B cell (primary cell): Measurements from ENCODE around the gene TTC23L. TPM values are rescaled to one million over a fixed set of nuclear protein-coding genes. Genes with fewer than 3 reads are reported as not detected.

Source experiments
- ATAC-seq: fragments of 200-7000 bp; cut with Tn5 transposase; one replicate; pipeline ENCODE4 v1.10.0; 2021; ENCODE audit warnings: low read depth, mild to moderate bottlenecking, moderate number of reproducible peaks, moderate library complexity
- CTCF ChIA-PET: fragments of 350-600 bp; sonication (Branson Sonifier 250); formaldehyde crosslinking; loops from one replicate; lab custom pipeline; 2021; ENCODE audit warnings: antibody characterized with exemption, inconsistent platforms; lab: Charles Lee
- POLR2A ChIA-PET: fragments of 350-600 bp; sonication (Branson Sonifier 250); formaldehyde crosslinking; loops from one replicate; lab custom pipeline; 2021; ENCODE audit warnings: antibody characterized with exemption; lab: Charles Lee
- DNase-seq: peaks from one replicate; pipeline ENCODE4 v3.0.0; 2013
- H2AFZ ChIP-seq: 2 replicates; pipeline ENCODE4 v1.6.1; 2012; ENCODE audit warnings: mild to moderate bottlenecking, low read depth, low read length; ENCODE audit not compliant: insufficient read depth, poor library complexity, severe bottlenecking
- H3K27ac ChIP-seq, 2 donors: 1 replicate in 1 of 2; 2 replicates in 1 of 2; pipeline ENCODE4 v1.5.1; 2012 to 2013; ENCODE audit warnings: low read length in 2 of 2, mild to moderate bottlenecking in 2 of 2, moderate library complexity in 1 of 2
- H3K27me3 ChIP-seq, 4 experiments: fragments of 200-600 bp in 1 of 4; sonication (generic) in 1 of 4; replicated peaks in 1 of 4; 1 replicate in 2 of 4; 2 replicates in 2 of 4; pipeline versions ENCODE4 v1.6.1 to v1.7.0; 2013 to 2016; ENCODE audit warnings: low read length in 3 of 4, mild to moderate bottlenecking in 2 of 4, mixed read lengths in 1 of 4, moderate library complexity in 1 of 4; ENCODE audit not compliant: insufficient read depth in 4 of 4, control insufficient read depth in 3 of 4; ENCODE audit errors: control extremely low read depth in 1 of 4
- H3K36me3 ChIP-seq, 2 experiments: replicated peaks in 1 of 2; 1 replicate in 1 of 2; 2 replicates in 1 of 2; pipeline versions ENCODE4 v1.6.1 to v1.7.1; 2013; ENCODE audit warnings: low read length in 1 of 2; ENCODE audit not compliant: insufficient read depth in 2 of 2, control insufficient read depth in 1 of 2; ENCODE audit errors: control extremely low read depth in 1 of 2, extremely low read depth in 1 of 2
- H3K4me1 ChIP-seq, 2 donors: fragments of 200-600 bp in 1 of 2; sonication (generic) in 1 of 2; 1 replicate in 1 of 2; 2 replicates in 1 of 2; pipeline versions ENCODE4 v1.5.1 to v1.6.1; 2013 to 2017; ENCODE audit warnings: low read length in 2 of 2; ENCODE audit not compliant: control insufficient read depth in 2 of 2, insufficient read depth in 2 of 2
- H3K4me2 ChIP-seq: replicated peaks from 2 replicates; pipeline ENCODE3; 2012; ENCODE audit warnings: mild to moderate bottlenecking, low read depth, low read length; ENCODE audit not compliant: poor library complexity, severe bottlenecking
- H3K4me3 ChIP-seq, 5 experiments: fragments of 200-600 bp in 1 of 5; sonication (generic) in 1 of 5; 1 replicate in 3 of 5; 2 replicates in 2 of 5; pipeline versions ENCODE4 v1.5.1 to v1.7.0; 2011 to 2016; ENCODE audit warnings: low read length in 4 of 5, mild to moderate bottlenecking in 4 of 5, low read depth in 2 of 5, control low read depth in 1 of 5, moderate library complexity in 1 of 5; ENCODE audit not compliant: insufficient read depth in 1 of 5; ENCODE audit errors: control extremely low read depth in 1 of 5, extremely low read depth in 1 of 5
- H3K79me2 ChIP-seq: fragments of 200-600 bp; sonication (generic); one replicate; pipeline ENCODE4 v1.6.0; 2016; ENCODE audit warnings: low read length; ENCODE audit not compliant: control insufficient read depth, insufficient read depth
- H3K9ac ChIP-seq: fragments of 200-600 bp; sonication (generic); 2 replicates; pipeline ENCODE4 v1.6.1; 2017; ENCODE audit warnings: mild to moderate bottlenecking, low read length, moderate library complexity
- H3K9me3 ChIP-seq, 3 donors: one replicate each; pipeline versions ENCODE4 v1.6.1 to v1.7.1; 2013; ENCODE audit warnings: low read length in 2 of 3; ENCODE audit not compliant: control insufficient read depth in 2 of 3, insufficient read depth in 1 of 3; ENCODE audit errors: control extremely low read depth in 1 of 3
- H4K20me1 ChIP-seq: 2 replicates; pipeline ENCODE4 v1.6.0; 2012; ENCODE audit warnings: mild to moderate bottlenecking, low read length; ENCODE audit not compliant: insufficient read depth, control insufficient read depth, poor library complexity, severe bottlenecking
- H3K27ac Mint-ChIP-seq: one replicate; pipeline ENCODE4 v1.8.0; 2021; ENCODE audit warnings: mixed read lengths
- H3K27me3 Mint-ChIP-seq: one replicate; pipeline ENCODE4 v1.8.0; 2021; ENCODE audit warnings: mixed read lengths
- H3K4me1 Mint-ChIP-seq: one replicate; pipeline ENCODE4 v1.8.0; 2021; ENCODE audit warnings: mixed read lengths
- H3K4me3 Mint-ChIP-seq: one replicate; pipeline ENCODE4 v1.8.0; 2021; ENCODE audit warnings: mixed read lengths
- H3K9me3 Mint-ChIP-seq: one replicate; pipeline ENCODE4 v1.8.0; 2022; ENCODE audit warnings: mixed read lengths; ENCODE audit not compliant: insufficient read depth
- CTCF ChIP-seq: fragments of 200-600 bp; IDR thresholded peaks from one replicate; pipeline ENCODE4 v1.8.0; 2022; ENCODE audit warnings: antibody characterized with exemption, mild to moderate bottlenecking
- EZH2 ChIP-seq: IDR thresholded peaks from 2 replicates; pipeline ENCODE4 v1.6.1; 2012; ENCODE audit warnings: borderline replicate concordance, low read depth, mild to moderate bottlenecking, moderate library complexity, low read length; ENCODE audit not compliant: insufficient read depth, poor library complexity, severe bottlenecking
- WGBS: methylation state at CpG from one replicate; pipeline ENCODE4 v1.1.5; 2013; ENCODE audit warnings: missing lambda C conversion rate; ENCODE audit not compliant: insufficient coverage; 5-methylcytosine and 5-hydroxymethylcytosine counted together
- intact Hi-C: fragments of 100-400 bp; cut with micrococcal nuclease; formaldehyde crosslinking; loops from one replicate; pipeline ENCODE4 v1.10.0; 2022
- polyA plus RNA-seq: library from polyadenylated mRNA; depleted of rRNA; stranded (reverse); fragments of >200 nt; gene quantifications from 2 replicates; pipeline ENCODE4 v1.2.3, GENCODE V29; 2012
- total RNA-seq, 2 donors: library from RNA; stranded (reverse); fragments of 120-200 nt in 1 of 2; gene quantifications; 1 replicate in 1 of 2; 2 replicates in 1 of 2; pipeline versions ENCODE4 v1.2.3 to v1.2.4, GENCODE V29; 2013 to 2022

Gene TTC23L
- total and polyA plus RNA-seq, 2 donors (not counting 1 experiment from before 2014, with no cell fraction given) = 0.03 to 0.15 TPM

- Histone ChIP-seq H3K36me3 (no peaks in the 10 kb centered on the region), H3K27ac (no peak overlapping the region), H4K20me1 (no peaks in the 10 kb centered on the region), H3K4me1 (peaks cover 0 to 6% of the 10 kb centered on the region in 2 donors), H3K79me2 (no peaks in the 10 kb centered on the region), H3K4me2 (no peak overlapping the region), H2AFZ (no peak overlapping the region), H3K27me3 (peaks cover 0 to 3% (median 0%) of the 10 kb centered on the region in 4 experiments), H3K4me3 (no peak overlapping the region), H3K9me3 (no peaks in the 10 kb centered on the region), H3K9ac (no peak overlapping the region)
- ATAC-seq (no peak), DNase-seq (no peak)
- no CpG with 5 or more reads among the region's 3 CpGs for WGBS
- Mint-ChIP-seq H3K4me1 (peaks cover 5% of the 10 kb centered on the region), H3K9me3 (no peaks in the 10 kb centered on the region), H3K4me3 (no peak overlapping the region), H3K27me3 (peaks cover 7% of the 10 kb centered on the region), H3K27ac (no peak overlapping the region)
- TF ChIP-seq CTCF (no peak), EZH2 (no peak)
- intact Hi-C loops = no loop called here
- POLR2A ChIA-PET = no interaction called here
- CTCF ChIA-PET = interaction anchor here (1.3 kb wide), 1 partner anchor 322 kb away, joined by 5 read pairs; no protein-coding TSS in a partner anchor
These were observed 5.1 kb downstream of the TTC23L start for GRCh38 chr5:34844106-34844505.

- TF ChIP-seq CTCF (no peak), EZH2 (no peak)
- CTCF ChIA-PET = interaction anchor here (0.7 to 1.3 kb wide), 3 partner anchors 53 to 1405 kb away, joined by 3 to 5 read pairs (median 5); no protein-coding TSS in a partner anchor
- POLR2A ChIA-PET = no interaction called here
These were observed 6.0 kb downstream of the TTC23L start for GRCh38 chr5:34844999-34845398.

More at GRCh38 chr5:34844999-34845398, 6.0 kb downstream of the TTC23L start:
- no peak for DNase-seq
- H3K27me3 Mint-ChIP-seq = peaks cover 7% of the 10 kb centered on the region
- intact Hi-C loops = no loop called here
- no peaks in the 10 kb centered on the region for H3K36me3 ChIP-seq
- no peaks in the 10 kb centered on the region for H3K9me3 ChIP-seq
- H3K9ac ChIP-seq = no peak overlapping the region
- no peak overlapping the region for H3K4me3 ChIP-seq
- H3K27me3 ChIP-seq = peaks cover 0 to 3% (median 0%) of the 10 kb centered on the region in 4 experiments
- H3K9me3 Mint-ChIP-seq = no peaks in the 10 kb centered on the region
- no peak for ATAC-seq
- H3K4me1 Mint-ChIP-seq = no peaks in the 10 kb centered on the region
- no peak overlapping the region for H2AFZ ChIP-seq
- no CpG with 5 or more reads among the region's 4 CpGs for WGBS
- no peak overlapping the region for H3K4me2 ChIP-seq
- H3K27ac ChIP-seq = no peak overlapping the region
- H3K4me1 ChIP-seq = no peaks in the 10 kb centered on the region
- no peak overlapping the region for H3K27ac Mint-ChIP-seq
- H4K20me1 ChIP-seq = no peaks in the 10 kb centered on the region
- no peak overlapping the region for H3K4me3 Mint-ChIP-seq
- no peaks in the 10 kb centered on the region for H3K79me2 ChIP-seq
